ENCODE data around the gene AKAP8. TPM values are rescaled to one million over a fixed set of nuclear protein-coding genes. Genes with fewer than 3 reads are reported as not detected.

AKAP8 gene
- total and polyA plus RNA-seq, 2 experiments from 2014 or later = 22.4 to 36.5 TPM

GRCh38 chr19:15367439-15367838 lies 12.1 kb downstream of the AKAP8 start:
- TF ChIP-seq ZNF462 (CRISPR knock-in tag; IDR thresholded peaks at IDR 0.05) (no peak), EZH2phosphoT487 (IDR thresholded peaks at IDR 0.05; ENCODE audit: unreplicated experiment) (no peak), JUNB (IDR thresholded peaks at IDR 0.05; ENCODE audit: unreplicated experiment) (no peak), POLR2AphosphoS5 (IDR thresholded peaks at IDR 0.05; ENCODE audit: low read depth) (no peak), CREB1 (CRISPR knock-in tag; IDR thresholded peaks at IDR 0.05; ENCODE audit: low read depth) (no peak), ZNF331 (CRISPR knock-in tag; IDR thresholded peaks at IDR 0.05; ENCODE audit: low read depth) (no peak), ETS1 (IDR thresholded peaks at IDR 0.05) (no peak), STAT1 (IDR thresholded peaks at IDR 0.05; ENCODE audit: unreplicated experiment) (no peak), ZNF114 (CRISPR knock-in tag; IDR thresholded peaks at IDR 0.05) (no peak), NANOG (IDR thresholded peaks at IDR 0.05; ENCODE audit: borderline replicate concordance) (no peak), EZH2 (IDR thresholded peaks at IDR 0.05; ENCODE audit: low read depth, unreplicated experiment) (no peak), CTCF (conservative IDR thresholded peaks at IDR 0.05; ENCODE audit: low read depth in 2 of 2) (no peak), REST (IDR thresholded peaks at IDR 0.05; ENCODE audit: unreplicated experiment) (no peak)
- Mint-ChIP-seq H3K4me3 (no peak overlapping the region), H3K36me3 (ENCODE audit: low read depth) (peaks cover 91% of the 10 kb centered on the region), H3K9me3 (peaks cover 12% of the 10 kb centered on the region), H3K27ac (no peak overlapping the region), H3K27me3 (ENCODE audit: insufficient read depth, low read depth, poor library complexity) (peaks cover 8% of the 10 kb centered on the region), H3K4me1 (no peaks in the 10 kb centered on the region)
- H3K4me2 ChIP-seq = no peak overlapping the region
- H3K36me3 ChIP-seq (ENCODE audit: insufficient read depth) = peaks cover 40% of the 10 kb centered on the region
- peaks cover 8% of the 10 kb centered on the region for H4K20me1 ChIP-seq (replicated peaks; ENCODE audit: insufficient read depth)
- H3K4me3 ChIP-seq = no peak overlapping the region
- no peak overlapping the region for H2AFZ ChIP-seq
- no peak for DNase-seq (ENCODE audit: low spot score)
- no peak overlapping the region for H3K27ac ChIP-seq (ENCODE audit: low read depth)
- no peaks in the 10 kb centered on the region for H3K27me3 ChIP-seq (ENCODE audit: insufficient read depth)
- no peaks in the 10 kb centered on the region for H3K9me2 ChIP-seq (ENCODE audit: insufficient read depth)
- peaks cover 12% of the 10 kb centered on the region for H3K79me2 ChIP-seq (replicated peaks; ENCODE audit: insufficient read depth)
- no peak for ATAC-seq
- H3F3A ChIP-seq (replicated peaks; ENCODE audit: low read depth) = no peaks in the 10 kb centered on the region
- H3K4me1 ChIP-seq (ENCODE audit: insufficient read depth) = no peaks in the 10 kb centered on the region

Data from GM23338 (cell line).